SK-N-SH (cell line): ENCODE data around the gene ABHD3.
"Not testable (repeated sequence)": the region's sequence is repeated elsewhere in the genome, so short reads cannot be mapped to it uniquely, and the experiment has no call there.

ENCODE experiments used
- CTCF ChIP-seq: fragments of 200-600 bp; sonication (generic); IDR thresholded peaks from 2 replicates; pipeline ENCODE4 v1.6.1; 2017; ENCODE audit warnings: antibody characterized with exemption, mild to moderate bottlenecking, moderate library complexity
- ELF1 ChIP-seq: IDR thresholded peaks from 2 replicates; pipeline ENCODE4 v1.4.0; 2012
- EZH2phosphoT487 ChIP-seq: fragments of 200-600 bp; sonication (generic); IDR thresholded peaks from 2 replicates; pipeline ENCODE4 v1.6.1; 2017; ENCODE audit warnings: low read depth, mixed run types, mild to moderate bottlenecking, antibody characterized with exemption, moderate library complexity, borderline replicate concordance
- FOXJ3 ChIP-seq: sonication (generic); formaldehyde crosslinking; IDR thresholded peaks from 2 replicates; pipeline ENCODE4 v1.5.1; 2020; ENCODE audit warnings: mild to moderate bottlenecking, missing genetic modification reagents
- FOXM1 ChIP-seq: IDR thresholded peaks from 2 replicates; pipeline ENCODE4 v1.4.0; 2012; ENCODE audit warnings: low read depth, mild to moderate bottlenecking
- NRF1 ChIP-seq: IDR thresholded peaks from 2 replicates; pipeline ENCODE4 v1.6.1; 2012; ENCODE audit warnings: low read depth, mild to moderate bottlenecking, low read length
- POLR2AphosphoS5 ChIP-seq: IDR thresholded peaks from 2 replicates; pipeline ENCODE4 v1.6.1; 2012; ENCODE audit warnings: low read depth, low read length
- RAD21 ChIP-seq: IDR thresholded peaks from 2 replicates; pipeline ENCODE4 v1.6.1; 2012; ENCODE audit warnings: mild to moderate bottlenecking, low read length
- REST ChIP-seq: IDR thresholded peaks from 2 replicates; pipeline ENCODE4 v1.6.1; 2012; ENCODE audit warnings: mild to moderate bottlenecking, low read depth, low read length, moderate library complexity
- TAF1 ChIP-seq: IDR thresholded peaks from 2 replicates; pipeline ENCODE4 v1.6.1; 2012; ENCODE audit warnings: low read depth, mild to moderate bottlenecking, low read length, moderate library complexity, borderline replicate concordance
- YY1 ChIP-seq: IDR thresholded peaks from 2 replicates; pipeline ENCODE4 v1.4.0; 2012; ENCODE audit warnings: low read depth, mild to moderate bottlenecking

DNA sequence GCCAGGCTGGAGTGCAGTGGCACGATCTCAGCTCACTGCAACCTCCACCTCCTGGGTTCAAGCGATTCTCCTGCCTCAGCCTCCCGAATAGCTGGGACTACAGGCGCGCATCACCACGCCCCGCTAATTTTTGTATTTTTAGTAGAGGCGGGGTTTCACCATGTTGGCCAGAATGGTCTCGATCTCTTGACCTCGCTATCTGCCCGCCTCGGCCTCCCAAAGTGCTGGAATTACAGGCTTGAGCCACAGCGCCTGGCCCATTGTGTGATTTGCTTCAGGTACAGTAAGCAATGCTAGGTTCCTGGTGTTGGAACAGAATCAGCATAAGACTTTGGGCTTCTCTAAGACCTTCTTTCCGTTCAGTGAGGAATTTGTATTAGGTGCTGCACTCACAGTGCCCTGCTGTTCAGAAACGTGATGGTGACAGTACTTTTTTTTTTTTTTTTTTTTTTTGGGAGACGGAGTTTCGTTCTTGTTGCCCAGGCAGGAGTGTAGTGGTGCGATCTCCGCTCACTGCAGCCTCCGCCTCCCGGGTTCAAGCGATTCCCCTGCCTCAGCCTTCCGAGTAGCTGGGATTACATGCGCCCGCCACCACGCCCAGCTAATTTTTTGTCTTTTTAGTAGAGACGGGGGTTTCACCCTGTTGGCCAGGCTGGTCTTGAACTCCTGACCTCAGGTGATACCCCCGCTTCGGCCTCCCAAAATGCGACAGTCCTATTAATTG, 93.0 kb downstream of the ABHD3 start:
- TF ChIP-seq TAF1; CTCF; ELF1; RAD21; POLR2AphosphoS5; EZH2phosphoT487; FOXJ3 (CRISPR knock-in tag); YY1; NRF1; REST; FOXM1: not testable (repeated sequence)
